Temporal lobe (tissue), 1 donor: ENCODE measurements around the gene CIBAR2. TPM values are rescaled to one million over a fixed set of nuclear protein-coding genes. Genes with fewer than 3 reads are reported as not detected.

Experiments used
- total RNA-seq: library from RNA; depleted of rRNA; stranded (reverse); fragments of >200 nt; gene quantifications from one replicate; pipeline ENCODE4 v1.2.3, GENCODE V29; 2014

Gene CIBAR2
- total RNA-seq, 1 donor from 2014 or later = 0.49 TPM

Other genes with a start within 250 kb of the CIBAR2 start
- gene ZDHHC7, start 100.9 kb downstream of the CIBAR2 start, total RNA-seq = 16.7 TPM
- gene KIAA0513, start 84.7 kb downstream of the CIBAR2 start, total RNA-seq = 42.0 TPM